ENCODE results near the gene CCNE1. TPM values are rescaled to one million over a fixed set of nuclear protein-coding genes. Genes with fewer than 3 reads are reported as not detected.
A peak's percentile ranks its signal among the peaks of the same experiment; 100 is the strongest.

CCNE1 gene
- total RNA-seq (2014; rRNA removed; shearing (Covaris generic)) (38.3 and 52.8 TPM in 2 replicates), polyA plus RNA-seq (2016; fragmentation: Nextera tagmentation; extraction: Ambion mirVana) (26.1 and 31.3 TPM in 2 replicates)
- long read RNA-seq, transcript CCNE1-201 (12 exons, 2,043 nt): major isoform, 20 of 34 reads
- long read RNA-seq, partial matches to known transcripts: 2 of 34 reads
- long read RNA-seq, other reads (novel, unspliced or antisense): 12 of 34 reads

DNA sequence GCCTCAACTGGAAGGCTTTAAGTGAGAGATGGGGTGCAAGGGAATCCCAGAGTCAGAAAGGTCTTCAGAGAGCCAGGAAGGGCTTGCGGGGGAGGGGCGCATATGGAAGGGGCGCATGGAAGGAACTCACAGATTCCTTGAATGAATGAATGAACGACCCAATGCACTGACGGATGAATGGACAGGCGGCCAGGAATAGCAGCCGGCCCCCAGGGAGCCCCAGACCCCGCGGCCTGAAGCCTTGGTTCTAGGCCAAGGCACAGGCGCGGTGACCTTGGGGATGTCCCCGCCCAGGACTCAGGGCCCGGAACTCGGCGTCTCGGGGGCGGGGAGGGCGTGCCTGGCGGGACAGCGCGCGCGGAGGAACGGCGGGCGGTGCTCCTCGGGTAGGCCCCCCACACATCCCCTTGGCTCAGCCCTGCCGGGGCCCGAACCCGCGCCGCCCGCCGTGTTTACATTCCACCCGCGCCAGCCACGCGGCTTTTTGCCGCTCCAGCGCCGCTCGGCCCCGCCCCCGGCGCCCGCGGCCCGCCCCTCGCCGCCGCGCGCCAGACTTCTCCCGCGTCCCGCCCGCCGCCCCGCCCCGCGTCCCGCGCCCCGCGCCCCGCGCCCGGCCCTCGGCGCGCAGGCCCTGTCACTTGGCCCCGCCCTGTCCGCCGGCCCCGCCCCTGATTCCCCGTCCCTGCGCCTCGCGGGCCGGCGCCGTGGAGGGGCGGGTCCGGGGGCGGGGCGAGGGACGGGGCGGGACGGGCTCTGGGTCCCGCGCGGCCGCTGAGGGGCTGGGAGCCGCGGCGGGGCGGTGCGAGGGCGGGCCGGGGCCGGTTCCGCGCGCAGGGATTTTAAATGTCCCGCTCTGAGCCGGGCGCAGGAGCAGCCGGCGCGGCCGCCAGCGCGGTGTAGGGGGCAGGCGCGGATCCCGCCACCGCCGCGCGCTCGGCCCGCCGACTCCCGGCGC lies at the start of gene CCNE1:
Gene CCNE1 (plus strand): TSS at position 867 of the 955 bp plus-strand sequence. CDS start 565 bp downstream, outside the sequence.
- peak within 1 kb of the TSS; percentile 90 for H3K4me3 Mint-ChIP-seq
- H3K27me3 Mint-ChIP-seq (ENCODE audit: insufficient read depth, low read depth, poor library complexity): peaks cover 9% of the 10 kb centered on the region
- TF ChIP-seq EZH2phosphoT487 (IDR thresholded peaks at IDR 0.05; ENCODE audit: unreplicated experiment): no peak
- no peak for TF ChIP-seq EZH2 (IDR thresholded peaks at IDR 0.05; ENCODE audit: low read depth, unreplicated experiment)
- TF ChIP-seq ZNF331 (CRISPR knock-in tag; IDR thresholded peaks at IDR 0.05; ENCODE audit: low read depth): no peak
- TF ChIP-seq, protein P1, sequence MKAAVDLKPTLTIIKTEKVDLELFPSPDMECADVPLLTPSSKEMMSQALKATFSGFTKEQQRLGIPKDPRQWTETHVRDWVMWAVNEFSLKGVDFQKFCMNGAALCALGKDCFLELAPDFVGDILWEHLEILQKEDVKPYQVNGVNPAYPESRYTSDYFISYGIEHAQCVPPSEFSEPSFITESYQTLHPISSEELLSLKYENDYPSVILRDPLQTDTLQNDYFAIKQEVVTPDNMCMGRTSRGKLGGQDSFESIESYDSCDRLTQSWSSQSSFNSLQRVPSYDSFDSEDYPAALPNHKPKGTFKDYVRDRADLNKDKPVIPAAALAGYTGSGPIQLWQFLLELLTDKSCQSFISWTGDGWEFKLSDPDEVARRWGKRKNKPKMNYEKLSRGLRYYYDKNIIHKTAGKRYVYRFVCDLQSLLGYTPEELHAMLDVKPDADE (IDR thresholded peaks at IDR 0.05): no peak
- no peak for TF ChIP-seq NANOG (IDR thresholded peaks at IDR 0.05; ENCODE audit: borderline replicate concordance)
- TF ChIP-seq, protein P2, sequence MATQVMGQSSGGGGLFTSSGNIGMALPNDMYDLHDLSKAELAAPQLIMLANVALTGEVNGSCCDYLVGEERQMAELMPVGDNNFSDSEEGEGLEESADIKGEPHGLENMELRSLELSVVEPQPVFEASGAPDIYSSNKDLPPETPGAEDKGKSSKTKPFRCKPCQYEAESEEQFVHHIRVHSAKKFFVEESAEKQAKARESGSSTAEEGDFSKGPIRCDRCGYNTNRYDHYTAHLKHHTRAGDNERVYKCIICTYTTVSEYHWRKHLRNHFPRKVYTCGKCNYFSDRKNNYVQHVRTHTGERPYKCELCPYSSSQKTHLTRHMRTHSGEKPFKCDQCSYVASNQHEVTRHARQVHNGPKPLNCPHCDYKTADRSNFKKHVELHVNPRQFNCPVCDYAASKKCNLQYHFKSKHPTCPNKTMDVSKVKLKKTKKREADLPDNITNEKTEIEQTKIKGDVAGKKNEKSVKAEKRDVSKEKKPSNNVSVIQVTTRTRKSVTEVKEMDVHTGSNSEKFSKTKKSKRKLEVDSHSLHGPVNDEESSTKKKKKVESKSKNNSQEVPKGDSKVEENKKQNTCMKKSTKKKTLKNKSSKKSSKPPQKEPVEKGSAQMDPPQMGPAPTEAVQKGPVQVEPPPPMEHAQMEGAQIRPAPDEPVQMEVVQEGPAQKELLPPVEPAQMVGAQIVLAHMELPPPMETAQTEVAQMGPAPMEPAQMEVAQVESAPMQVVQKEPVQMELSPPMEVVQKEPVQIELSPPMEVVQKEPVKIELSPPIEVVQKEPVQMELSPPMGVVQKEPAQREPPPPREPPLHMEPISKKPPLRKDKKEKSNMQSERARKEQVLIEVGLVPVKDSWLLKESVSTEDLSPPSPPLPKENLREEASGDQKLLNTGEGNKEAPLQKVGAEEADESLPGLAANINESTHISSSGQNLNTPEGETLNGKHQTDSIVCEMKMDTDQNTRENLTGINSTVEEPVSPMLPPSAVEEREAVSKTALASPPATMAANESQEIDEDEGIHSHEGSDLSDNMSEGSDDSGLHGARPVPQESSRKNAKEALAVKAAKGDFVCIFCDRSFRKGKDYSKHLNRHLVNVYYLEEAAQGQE (IDR thresholded peaks at IDR 0.05; ENCODE audit: unreplicated experiment): no peak
- TF ChIP-seq, protein P3, sequence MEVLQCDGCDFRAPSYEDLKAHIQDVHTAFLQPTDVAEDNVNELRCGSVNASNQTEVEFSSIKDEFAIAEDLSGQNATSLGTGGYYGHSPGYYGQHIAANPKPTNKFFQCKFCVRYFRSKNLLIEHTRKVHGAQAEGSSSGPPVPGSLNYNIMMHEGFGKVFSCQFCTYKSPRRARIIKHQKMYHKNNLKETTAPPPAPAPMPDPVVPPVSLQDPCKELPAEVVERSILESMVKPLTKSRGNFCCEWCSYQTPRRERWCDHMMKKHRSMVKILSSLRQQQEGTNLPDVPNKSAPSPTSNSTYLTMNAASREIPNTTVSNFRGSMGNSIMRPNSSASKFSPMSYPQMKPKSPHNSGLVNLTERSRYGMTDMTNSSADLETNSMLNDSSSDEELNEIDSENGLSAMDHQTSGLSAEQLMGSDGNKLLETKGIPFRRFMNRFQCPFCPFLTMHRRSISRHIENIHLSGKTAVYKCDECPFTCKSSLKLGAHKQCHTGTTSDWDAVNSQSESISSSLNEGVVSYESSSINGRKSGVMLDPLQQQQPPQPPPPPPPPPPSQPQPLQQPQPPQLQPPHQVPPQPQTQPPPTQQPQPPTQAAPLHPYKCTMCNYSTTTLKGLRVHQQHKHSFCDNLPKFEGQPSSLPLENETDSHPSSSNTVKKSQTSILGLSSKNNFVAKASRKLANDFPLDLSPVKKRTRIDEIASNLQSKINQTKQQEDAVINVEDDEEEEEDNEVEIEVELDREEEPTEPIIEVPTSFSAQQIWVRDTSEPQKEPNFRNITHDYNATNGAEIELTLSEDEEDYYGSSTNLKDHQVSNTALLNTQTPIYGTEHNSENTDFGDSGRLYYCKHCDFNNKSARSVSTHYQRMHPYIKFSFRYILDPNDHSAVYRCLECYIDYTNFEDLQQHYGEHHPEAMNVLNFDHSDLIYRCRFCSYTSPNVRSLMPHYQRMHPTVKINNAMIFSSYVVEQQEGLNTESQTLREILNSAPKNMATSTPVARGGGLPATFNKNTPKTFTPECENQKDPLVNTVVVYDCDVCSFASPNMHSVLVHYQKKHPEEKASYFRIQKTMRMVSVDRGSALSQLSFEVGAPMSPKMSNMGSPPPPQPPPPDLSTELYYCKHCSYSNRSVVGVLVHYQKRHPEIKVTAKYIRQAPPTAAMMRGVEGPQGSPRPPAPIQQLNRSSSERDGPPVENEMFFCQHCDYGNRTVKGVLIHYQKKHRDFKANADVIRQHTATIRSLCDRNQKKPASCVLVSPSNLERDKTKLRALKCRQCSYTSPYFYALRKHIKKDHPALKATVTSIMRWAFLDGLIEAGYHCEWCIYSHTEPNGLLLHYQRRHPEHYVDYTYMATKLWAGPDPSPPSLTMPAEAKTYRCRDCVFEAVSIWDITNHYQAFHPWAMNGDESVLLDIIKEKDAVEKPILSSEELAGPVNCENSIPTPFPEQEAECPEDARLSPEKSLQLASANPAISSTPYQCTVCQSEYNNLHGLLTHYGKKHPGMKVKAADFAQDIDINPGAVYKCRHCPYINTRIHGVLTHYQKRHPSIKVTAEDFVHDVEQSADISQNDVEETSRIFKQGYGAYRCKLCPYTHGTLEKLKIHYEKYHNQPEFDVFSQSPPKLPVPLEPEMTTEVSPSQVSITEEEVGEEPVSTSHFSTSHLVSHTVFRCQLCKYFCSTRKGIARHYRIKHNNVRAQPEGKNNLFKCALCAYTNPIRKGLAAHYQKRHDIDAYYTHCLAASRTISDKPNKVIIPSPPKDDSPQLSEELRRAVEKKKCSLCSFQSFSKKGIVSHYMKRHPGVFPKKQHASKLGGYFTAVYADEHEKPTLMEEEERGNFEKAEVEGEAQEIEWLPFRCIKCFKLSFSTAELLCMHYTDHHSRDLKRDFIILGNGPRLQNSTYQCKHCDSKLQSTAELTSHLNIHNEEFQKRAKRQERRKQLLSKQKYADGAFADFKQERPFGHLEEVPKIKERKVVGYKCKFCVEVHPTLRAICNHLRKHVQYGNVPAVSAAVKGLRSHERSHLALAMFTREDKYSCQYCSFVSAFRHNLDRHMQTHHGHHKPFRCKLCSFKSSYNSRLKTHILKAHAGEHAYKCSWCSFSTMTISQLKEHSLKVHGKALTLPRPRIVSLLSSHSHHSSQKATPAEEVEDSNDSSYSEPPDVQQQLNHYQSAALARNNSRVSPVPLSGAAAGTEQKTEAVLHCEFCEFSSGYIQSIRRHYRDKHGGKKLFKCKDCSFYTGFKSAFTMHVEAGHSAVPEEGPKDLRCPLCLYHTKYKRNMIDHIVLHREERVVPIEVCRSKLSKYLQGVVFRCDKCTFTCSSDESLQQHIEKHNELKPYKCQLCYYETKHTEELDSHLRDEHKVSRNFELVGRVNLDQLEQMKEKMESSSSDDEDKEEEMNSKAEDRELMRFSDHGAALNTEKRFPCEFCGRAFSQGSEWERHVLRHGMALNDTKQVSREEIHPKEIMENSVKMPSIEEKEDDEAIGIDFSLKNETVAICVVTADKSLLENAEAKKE (CRISPR knock-in tag; IDR thresholded peaks at IDR 0.05): no peak
- TF ChIP-seq, protein P4, sequence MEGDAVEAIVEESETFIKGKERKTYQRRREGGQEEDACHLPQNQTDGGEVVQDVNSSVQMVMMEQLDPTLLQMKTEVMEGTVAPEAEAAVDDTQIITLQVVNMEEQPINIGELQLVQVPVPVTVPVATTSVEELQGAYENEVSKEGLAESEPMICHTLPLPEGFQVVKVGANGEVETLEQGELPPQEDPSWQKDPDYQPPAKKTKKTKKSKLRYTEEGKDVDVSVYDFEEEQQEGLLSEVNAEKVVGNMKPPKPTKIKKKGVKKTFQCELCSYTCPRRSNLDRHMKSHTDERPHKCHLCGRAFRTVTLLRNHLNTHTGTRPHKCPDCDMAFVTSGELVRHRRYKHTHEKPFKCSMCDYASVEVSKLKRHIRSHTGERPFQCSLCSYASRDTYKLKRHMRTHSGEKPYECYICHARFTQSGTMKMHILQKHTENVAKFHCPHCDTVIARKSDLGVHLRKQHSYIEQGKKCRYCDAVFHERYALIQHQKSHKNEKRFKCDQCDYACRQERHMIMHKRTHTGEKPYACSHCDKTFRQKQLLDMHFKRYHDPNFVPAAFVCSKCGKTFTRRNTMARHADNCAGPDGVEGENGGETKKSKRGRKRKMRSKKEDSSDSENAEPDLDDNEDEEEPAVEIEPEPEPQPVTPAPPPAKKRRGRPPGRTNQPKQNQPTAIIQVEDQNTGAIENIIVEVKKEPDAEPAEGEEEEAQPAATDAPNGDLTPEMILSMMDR (conservative IDR thresholded peaks at IDR 0.05; ENCODE audit: low read depth in 2 of 2): no peak
- H2AFZ ChIP-seq: peak within 1 kb of the TSS; percentile 91
- H3K4me1 Mint-ChIP-seq: peaks cover 10% of the 10 kb centered on the region
- no peaks in the 10 kb centered on the region for H3K79me2 ChIP-seq (replicated peaks; ENCODE audit: insufficient read depth)
- H3K4me2 ChIP-seq: peak within 1 kb of the TSS; percentile 77
- 0 out of 2 replicates have a peak, but pooled peaks cover 5% of the 10 kb centered on the region for H3F3A ChIP-seq (replicated peaks; ENCODE audit: low read depth)
- DNase-seq (ENCODE audit: low spot score) (peak; percentile 85), ATAC-seq (peak; percentile 85)
- 0 out of 2 replicates have a peak, but pooled peaks cover 3% of the 10 kb centered on the region for H3K36me3 ChIP-seq (ENCODE audit: insufficient read depth)
- peak within 1 kb of the TSS; percentile 84; the same call in 1 of the 2 replicates for H3K27ac Mint-ChIP-seq
- no peaks in the 10 kb centered on the region for H3K27me3 ChIP-seq (ENCODE audit: insufficient read depth)
- H3K9me2 ChIP-seq (ENCODE audit: insufficient read depth): no peaks in the 10 kb centered on the region
- H4K20me1 ChIP-seq (replicated peaks; ENCODE audit: insufficient read depth): no peaks in the 10 kb centered on the region; the same call in 1 of the 2 replicates
- no peaks in the 10 kb centered on the region; the same call in 2 of the 3 replicates for H3K9me3 Mint-ChIP-seq
- 0 out of 2 replicates have a peak within 1 kb of the TSS, but pooled peaks have one; percentile 14 for H3K27ac ChIP-seq (ENCODE audit: low read depth)
- H3K36me3 Mint-ChIP-seq (ENCODE audit: low read depth): peaks cover 12% of the 10 kb centered on the region
- H3K4me1 ChIP-seq (ENCODE audit: insufficient read depth): no peaks in the 10 kb centered on the region
- peak within 1 kb of the TSS; percentile 67 for H3K4me3 ChIP-seq
